AG09319 (cell line): ENCODE results near the gene MECR.
"Not testable (repeated sequence)": the region's sequence is repeated elsewhere in the genome, so short reads cannot be mapped to it uniquely, and the experiment has no call there.

Experiments
- DNase-seq: peaks from one replicate; pipeline ENCODE4 v3.0.0-alpha.2; 2010; ENCODE audit warnings: low read depth; ENCODE audit errors: extremely low read depth
- CTCF ChIP-seq: IDR thresholded peaks from 2 replicates; pipeline ENCODE4 v1.5.1; 2011; ENCODE audit warnings: low read depth, mild to moderate bottlenecking, inconsistent platforms, low read length, moderate library complexity

Gene MECR

GRCh38 chr1:29224356-29224837 is 6.3 kb downstream of the MECR start:
- TF ChIP-seq CTCF = no peak

GRCh38 chr1:29223521-29223920 is 7.2 kb downstream of the MECR start:
- DNase-seq = no peak
- no peak for TF ChIP-seq CTCF

More at GRCh38 chr1:29224356-29224837, 6.3 kb downstream of the MECR start:
- no peak for DNase-seq

GRCh38 chr1:29222686-29223085 is 8.0 kb downstream of the MECR start:
- TF ChIP-seq CTCF = no peak
- no peak for DNase-seq

GRCh38 chr1:29222260-29222659 is 8.5 kb downstream of the MECR start:
- DNase-seq = not testable (repeated sequence)

- no peak for DNase-seq
- no peak for TF ChIP-seq CTCF
These were observed 9.4 kb downstream of the MECR start for GRCh38 chr1:29221296-29221695.

- no peak for TF ChIP-seq CTCF
- no peak for DNase-seq
These were observed 12.5 kb downstream of the MECR start for GRCh38 chr1:29218223-29218622.

GRCh38 chr1:29217633-29218032 is 13.1 kb downstream of the MECR start:
- no peak for TF ChIP-seq CTCF
- no peak for DNase-seq

GRCh38 chr1:29213055-29213454 is 17.7 kb downstream of the MECR start:
- no peak for DNase-seq
- no peak for TF ChIP-seq CTCF
